Measurements from ENCODE around the gene METTL1.
"Not testable (repeated sequence)": the region's sequence is repeated elsewhere in the genome, so short reads cannot be mapped to it uniquely, and the experiment has no call there.

The METTL1 gene

DNA sequence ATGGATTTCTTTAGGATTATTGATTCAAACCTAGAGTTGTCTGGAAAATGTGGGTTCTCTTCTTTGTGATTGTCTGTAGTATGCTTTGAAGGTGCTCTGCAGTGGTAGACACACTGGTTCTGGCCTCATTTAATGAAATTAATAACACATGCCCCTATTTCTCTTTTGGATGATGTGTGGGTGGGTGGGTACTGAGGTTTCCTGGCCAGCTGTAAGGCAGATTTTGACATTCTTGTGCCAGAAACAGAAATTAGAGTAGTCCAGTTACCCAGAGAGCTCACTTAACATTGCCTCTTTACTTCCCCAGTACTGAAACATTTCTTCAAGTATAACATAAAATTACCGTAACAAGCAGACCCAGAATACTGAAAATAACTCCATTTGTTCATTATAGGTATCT is 25.1 kb upstream of the METTL1 start:
- DNase-seq = no peak

DNA sequence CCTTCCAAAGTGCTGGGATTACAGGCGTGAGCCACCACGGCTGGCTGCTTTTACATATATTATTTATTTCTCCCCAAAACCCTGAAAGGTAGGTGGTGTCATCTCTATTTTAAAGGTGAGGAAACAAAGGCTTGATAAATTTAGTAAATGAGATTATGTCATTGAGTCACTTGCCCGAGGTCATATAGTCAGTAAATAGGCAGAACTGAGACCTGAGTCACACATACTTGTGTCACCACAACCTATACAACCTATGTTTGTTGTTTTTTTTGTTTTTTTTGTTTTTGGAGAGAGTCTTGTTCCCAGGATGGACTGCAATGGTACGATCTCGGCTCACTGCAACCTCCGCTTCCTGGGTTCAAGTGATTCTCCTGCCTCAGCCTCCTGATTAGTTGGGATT is 23.4 kb upstream of the METTL1 start:
- no peak for DNase-seq

DNA sequence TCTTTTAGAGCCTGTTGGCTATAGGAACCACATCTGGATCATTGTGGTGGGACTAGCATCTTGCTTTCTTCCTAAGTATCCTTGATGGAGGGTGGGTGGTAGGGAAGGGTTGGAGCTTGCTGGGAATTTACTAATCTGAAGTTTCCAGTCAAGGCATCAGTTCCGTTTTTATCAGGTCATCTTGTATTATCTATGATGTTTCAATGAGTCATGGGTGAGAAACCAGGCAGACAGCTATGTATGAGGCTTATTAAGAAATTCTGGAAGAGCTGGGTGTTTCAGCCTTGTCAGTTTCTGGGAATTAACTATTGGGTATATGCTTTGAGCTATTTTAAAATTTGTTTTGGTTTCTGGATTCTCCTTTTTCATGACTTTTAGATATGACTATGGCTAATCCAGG is 22.0 kb upstream of the METTL1 start:
- no peak for DNase-seq

DNA sequence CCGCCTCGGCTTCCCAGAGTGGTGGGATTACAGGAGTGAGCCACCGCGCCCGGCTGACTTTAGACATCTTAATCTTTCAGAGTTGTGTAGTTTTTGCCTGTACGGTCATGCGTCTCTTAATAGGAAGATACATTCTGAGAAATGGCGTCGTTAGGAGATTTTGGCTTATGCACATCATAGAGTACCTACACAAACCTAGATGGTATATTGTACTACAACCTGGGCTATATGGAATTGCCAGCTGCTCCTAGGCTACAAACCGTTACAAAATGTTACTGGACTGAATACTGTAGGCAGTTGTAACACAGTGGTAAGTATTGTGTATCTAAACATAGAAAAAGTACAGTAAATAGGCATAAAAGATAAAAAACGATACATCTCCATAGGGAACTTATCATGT is 12.0 kb upstream of the METTL1 start:
- DNase-seq = no peak

DNA sequence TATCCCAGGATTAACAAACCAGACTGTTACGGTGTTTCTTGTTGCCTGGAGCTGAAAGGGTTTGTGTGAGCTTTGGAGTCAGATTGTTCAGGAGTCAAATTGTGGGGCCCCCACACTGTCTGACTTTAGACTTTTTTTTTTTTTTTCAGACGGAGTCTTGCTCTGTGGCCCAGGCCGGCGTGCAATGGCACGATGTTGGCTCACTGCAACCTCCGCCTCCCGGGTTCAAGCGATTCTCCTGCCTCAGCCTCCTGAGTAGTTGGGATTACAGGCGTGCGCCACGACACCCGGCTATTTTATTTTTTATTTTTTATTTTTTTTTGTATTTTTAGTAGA is 11.5 kb upstream of the METTL1 start:
- DNase-seq = no peak

GRCh38 chr12:57782608-57783465 is 10.9 kb upstream of the METTL1 start, which contains the start of gene TSFM:
TSFM (plus strand) TSS chr12:57782787; CDS start chr12:57782802, 15 bp downstream.
- peak; percentile 54 for DNase-seq

DNA sequence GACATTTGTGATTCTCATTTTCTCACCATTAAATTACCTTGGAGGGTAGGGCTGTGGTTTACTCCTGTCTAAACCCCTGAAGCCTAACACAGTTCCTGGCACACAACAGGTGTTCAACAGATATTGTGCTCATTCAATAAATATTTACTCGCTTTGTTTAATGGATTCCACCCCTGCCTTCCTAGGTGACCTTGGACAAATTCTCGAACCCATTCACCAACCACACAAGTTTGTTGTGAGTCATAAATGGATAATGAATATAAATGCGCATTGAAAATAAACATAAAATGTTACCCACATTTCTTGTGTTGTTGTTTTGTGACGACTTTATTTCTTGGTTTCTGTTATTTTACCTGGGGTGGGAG is 10.3 kb upstream of the METTL1 start:
- no peak for DNase-seq

GRCh38 chr12:57781801-57782200 is 9.9 kb upstream of the METTL1 start:
- DNase-seq = no peak

GRCh38 chr12:57781244-57781643 is 9.3 kb upstream of the METTL1 start:
- DNase-seq = peak; percentile 11

DNA sequence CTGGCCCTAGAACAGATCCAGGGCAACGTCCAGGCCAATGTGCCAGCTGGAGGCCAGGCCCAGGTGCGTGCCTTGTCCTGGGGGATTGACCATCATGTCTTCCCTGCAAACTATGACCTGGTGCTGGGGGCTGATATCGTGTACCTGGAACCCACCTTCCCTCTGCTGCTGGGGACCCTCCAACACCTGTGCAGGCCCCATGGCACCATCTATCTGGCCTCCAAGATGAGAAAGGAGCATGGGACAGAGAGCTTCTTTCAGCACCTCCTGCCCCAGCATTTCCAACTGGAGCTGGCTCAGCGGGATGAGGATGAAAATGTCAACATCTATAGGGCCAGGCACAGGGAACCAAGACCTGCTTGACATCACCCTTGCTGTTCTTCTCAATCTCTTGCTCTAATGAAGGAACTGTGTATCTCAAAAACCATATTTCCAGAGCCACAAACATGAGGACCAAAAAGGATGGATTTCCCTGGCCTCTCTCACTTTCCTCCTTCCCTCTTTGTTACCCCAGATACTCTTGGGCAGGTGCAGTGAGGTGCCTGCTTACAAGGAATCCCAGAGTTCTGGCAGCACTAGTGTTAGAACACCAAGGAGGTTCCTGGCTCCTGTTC is 8.5 kb upstream of the METTL1 start:
- no peak for DNase-seq

- no peak for DNase-seq
Observed at GRCh38 chr12:57779736-57780135, 7.8 kb upstream of the METTL1 start.

DNA sequence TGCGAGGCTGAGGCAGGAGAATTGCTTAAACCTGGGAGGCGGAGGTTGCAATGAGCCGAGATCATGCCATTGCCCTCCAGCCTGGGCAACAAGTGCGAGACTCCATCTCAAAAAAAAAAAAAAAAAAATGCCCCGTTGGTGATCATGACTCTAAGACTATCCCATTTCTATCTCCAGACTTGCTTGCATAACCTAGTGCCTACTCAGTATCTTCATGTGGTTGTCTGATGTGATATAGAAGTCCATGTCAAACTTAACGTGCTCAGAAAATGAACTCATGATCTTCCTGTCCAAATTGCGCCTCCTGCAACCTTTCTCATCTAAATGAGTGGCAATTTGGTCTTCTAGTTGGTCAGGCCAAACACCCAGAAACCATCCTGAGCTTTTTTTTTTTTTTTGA is 6.0 kb upstream of the METTL1 start:
- DNase-seq = no peak

GRCh38 chr12:57777367-57777766 is 5.5 kb upstream of the METTL1 start:
- no peak for DNase-seq

DNA sequence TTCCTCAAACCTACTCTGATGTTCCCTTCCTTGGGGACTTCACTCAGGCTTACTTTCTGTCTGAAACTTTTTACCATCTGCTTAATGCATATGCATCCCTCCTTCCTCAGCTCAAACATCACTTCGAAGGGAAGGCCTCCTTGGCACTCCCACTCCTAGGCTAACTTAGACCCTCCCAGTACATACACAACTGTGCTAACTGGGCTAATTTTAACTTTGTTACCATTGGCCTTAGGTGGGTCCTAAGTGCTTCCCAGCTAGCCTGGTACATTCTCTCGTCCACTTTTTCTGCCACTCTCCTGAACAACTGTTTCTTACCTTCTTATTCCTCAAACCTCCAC is 4.3 kb upstream of the METTL1 start:
- DNase-seq = no peak

DNA sequence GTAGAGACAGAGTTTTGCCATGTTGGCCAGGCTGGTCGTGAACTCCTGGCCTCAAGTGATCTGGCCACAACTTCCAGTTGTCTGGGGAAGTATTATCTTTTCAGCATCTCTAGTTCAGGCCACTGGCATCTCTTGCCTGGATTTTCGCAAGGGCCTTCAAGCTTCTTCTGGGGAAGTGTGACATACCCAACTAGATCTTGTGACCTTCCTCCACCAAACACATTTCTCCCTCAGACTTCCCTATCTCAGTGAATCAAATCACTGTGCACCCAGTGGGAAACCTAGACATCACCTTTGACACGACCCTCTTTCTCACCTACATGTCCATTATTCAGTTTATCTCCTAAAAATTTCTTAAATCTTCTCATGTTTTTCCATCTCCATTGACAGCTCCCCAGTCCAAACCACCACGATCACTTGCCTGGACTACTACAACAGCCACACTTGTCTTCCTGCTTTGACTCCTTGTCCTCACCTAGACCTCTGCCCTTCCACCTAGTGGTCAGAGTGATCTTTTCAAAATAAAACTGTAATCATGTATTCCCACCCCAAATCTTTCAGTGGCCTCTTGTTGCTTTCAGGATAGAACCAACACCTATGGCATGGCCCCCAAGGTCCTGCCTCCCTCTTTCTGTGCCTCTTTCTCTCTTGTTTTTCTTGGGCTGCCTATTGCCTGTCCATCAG is 3.8 kb upstream of the METTL1 start:
- no peak for DNase-seq

DNA sequence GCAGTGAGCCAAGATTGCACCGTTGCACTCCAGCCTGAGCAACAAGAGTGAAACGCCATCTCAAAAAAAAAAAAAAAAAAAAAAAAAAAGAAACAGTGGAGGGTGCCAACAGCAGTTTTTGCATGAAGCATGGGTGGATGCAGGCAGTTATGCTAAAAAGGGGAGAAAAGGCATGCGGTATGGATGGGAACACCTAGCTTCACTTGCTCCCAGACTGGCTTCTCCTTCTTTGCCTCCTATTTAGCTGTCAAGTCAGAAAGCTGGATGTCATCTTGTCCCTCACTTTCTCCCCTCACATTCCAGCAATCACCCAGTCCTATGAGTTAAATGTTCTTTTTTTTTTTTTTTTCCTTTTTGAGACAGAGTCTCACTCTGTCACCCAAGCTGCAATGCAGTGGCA is 3.1 kb upstream of the METTL1 start:
- DNase-seq = no peak

GRCh38 chr12:57774634-57775033 is 2.7 kb upstream of the METTL1 start:
- DNase-seq = not testable (repeated sequence)

DNA sequence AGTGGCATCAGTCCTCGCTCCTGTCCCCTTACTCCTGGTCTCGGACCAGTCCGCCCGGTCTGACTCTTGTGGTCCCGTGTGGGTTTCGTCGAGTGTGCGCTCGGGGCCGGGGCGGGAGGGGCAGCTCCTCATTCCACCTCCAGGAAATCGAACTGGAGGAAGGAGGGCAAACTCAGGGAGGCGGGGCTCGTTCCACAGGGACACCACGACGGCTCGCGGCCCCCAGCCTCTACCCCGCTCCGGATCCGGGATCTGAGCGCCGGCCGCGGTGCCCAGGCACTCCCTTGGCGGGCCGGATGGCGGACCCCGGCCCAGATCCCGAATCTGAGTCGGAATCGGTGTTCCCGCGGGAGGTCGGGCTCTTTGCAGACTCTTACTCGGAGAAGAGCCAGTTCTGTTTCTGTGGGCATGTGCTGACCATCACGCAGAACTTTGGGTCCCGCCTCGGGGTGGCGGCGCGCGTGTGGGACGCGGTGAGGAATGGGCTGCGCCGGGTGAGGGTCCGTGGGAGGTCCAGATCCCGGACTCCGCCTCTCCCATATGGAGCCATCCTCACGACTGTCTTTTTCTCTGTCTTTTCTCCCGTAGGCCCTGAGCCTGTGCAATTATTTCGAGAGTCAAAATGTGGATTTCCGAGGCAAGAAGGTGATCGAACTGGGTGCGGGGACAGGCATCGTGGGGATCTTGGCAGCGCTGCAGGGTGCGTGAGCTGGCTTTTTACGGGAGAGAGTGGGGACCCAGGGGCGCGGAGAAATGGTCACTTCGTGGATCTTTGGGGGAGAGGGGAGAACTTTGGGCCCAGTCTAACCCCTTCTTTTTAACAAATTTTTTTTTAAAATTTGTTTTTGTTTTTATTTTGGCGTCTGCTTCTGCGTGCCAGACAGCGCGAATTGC is 771 bp upstream of the METTL1 start, which contains the start of gene EEF1AKMT3:
TSS of gene EEF1AKMT3 (plus strand) at position 186 of the 894 bp plus-strand sequence. CDS start at position 297, 111 bp downstream.
- no peak for DNase-seq

GRCh38 chr12:57771236-57771872 is 551 bp downstream of the METTL1 start:
- peak; percentile 76 for DNase-seq

GRCh38 chr12:57770734-57771133 is 1.2 kb downstream of the METTL1 start:
- no peak for DNase-seq

DNA sequence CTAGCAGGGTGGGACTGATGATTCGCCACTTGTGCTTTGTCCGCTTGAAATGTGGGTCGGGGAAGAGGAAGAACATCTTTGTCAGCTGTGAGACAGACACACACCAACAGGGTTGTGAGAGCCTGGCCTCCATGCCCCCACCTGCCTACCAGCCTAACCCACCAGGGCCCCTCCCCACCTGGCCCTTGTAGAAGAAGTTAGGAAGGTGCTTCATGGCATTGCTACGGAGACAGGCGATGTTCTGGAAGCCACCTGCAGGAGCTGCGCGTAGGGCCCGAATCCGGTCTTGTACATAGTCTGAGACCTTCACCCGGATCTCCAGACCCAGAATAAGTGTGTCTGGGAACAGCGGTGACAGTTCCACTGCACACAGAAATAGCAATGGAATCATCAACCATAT is 2.3 kb downstream of the METTL1 start:
- DNase-seq = no peak

GRCh38 chr12:57767876-57768275 is 4.0 kb downstream of the METTL1 start:
- DNase-seq = no peak

- no peak for DNase-seq
Observed at GRCh38 chr12:57767305-57767698, 4.6 kb downstream of the METTL1 start.

All from SIG-M5 (cell line).